ENCODE data around the gene LDAH.

DNA sequence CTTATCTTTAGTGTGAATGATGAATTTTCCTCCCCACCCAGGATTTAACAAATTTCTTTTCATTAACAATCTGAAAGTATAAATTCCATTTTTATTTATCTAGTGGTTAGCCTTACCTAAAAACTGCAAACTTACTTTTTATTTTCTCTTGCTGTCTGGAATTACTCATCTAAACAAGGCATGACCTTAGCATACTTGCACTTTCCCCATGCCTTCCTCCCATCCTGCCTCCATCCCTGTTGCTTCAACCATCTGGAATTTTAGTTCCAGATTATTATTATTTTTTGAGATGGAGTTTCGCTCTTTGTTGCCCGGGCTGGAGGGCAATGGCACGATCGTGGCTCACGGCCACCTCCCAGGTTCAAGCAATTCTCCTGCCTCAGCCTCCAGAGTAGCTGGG lies 120.3 kb downstream of the LDAH start:
- TF ChIP-seq, protein P1, sequence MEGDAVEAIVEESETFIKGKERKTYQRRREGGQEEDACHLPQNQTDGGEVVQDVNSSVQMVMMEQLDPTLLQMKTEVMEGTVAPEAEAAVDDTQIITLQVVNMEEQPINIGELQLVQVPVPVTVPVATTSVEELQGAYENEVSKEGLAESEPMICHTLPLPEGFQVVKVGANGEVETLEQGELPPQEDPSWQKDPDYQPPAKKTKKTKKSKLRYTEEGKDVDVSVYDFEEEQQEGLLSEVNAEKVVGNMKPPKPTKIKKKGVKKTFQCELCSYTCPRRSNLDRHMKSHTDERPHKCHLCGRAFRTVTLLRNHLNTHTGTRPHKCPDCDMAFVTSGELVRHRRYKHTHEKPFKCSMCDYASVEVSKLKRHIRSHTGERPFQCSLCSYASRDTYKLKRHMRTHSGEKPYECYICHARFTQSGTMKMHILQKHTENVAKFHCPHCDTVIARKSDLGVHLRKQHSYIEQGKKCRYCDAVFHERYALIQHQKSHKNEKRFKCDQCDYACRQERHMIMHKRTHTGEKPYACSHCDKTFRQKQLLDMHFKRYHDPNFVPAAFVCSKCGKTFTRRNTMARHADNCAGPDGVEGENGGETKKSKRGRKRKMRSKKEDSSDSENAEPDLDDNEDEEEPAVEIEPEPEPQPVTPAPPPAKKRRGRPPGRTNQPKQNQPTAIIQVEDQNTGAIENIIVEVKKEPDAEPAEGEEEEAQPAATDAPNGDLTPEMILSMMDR (IDR thresholded peaks at IDR 0.05): no peak
- no peak for TF ChIP-seq POLR2A (IDR thresholded peaks at IDR 0.05)

Data from sigmoid colon (tissue), 3 donors.